ENCODE measurements around the gene GAD1. TPM values are rescaled to one million over a fixed set of nuclear protein-coding genes. Genes with fewer than 3 reads are reported as not detected.

GAD1 gene
- total RNA-seq, 4 donors from 2014 or later = 0.19 to 4.2 (median 0.26) TPM; not detected in 1

DNA sequence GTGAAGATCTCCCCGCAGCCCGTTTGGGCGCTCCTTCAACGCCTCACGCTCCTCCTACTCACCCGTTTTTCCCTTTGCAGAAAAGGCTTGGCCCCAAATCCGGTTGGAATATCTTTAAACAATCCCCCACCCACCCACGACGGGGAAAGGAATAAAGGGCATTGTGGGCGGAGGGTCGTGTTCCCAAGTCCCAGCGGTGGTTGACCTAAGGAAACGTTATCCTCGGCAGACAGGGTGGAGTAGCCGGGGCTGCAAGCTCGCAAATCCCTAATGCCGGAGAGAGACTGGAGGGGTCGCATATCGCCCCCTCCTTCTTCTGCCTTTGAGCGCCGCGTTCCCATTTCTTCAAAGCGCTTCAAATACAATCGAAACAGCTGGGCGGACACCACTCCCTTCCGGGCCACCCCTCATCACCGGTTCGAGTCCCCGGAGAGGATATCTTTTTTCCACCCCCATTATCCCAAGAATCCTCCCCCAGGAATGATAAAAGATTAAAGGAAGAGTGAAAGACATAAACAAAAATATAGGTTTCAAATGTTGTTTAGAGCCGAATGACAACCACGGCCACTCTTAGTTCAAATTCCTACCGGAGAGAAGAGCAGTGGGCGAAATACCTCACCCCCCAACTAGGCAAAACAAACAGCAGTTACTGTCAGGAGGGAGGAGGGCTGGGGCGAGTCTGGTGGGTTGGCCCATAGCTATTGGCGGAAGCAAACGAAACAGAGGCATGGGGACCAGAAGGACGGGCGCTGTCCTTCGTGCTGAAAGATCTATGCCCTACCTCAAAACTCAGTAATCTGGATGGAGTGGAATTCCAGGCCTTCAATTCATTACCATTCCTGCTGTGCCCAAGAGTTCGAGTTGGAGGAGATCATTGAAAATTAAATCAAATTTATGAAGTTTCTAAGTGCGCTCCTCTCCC is 2.8 kb upstream of the GAD1 start:
- no peaks in the 10 kb centered on the region for H3K36me3 ChIP-seq
- DNase-seq = no peak
- H3K9me3 ChIP-seq = no peaks in the 10 kb centered on the region
- WGBS, 2 donors = 7 to 13% methylated on average over 26 to 33 of the region's 41 CpGs
- H3K4me3 ChIP-seq = no peak overlapping the region
- intact Hi-C loops (cut with DNase I) = loop anchor here (5.0 to 10.0 kb wide), 2 partner anchors 407 to 579 kb away; no protein-coding TSS in a partner anchor
- H3K4me1 ChIP-seq = peaks cover 37 to 59% (median 45%) of the 10 kb centered on the region in 3 donors
- TF ChIP-seq, protein P1, sequence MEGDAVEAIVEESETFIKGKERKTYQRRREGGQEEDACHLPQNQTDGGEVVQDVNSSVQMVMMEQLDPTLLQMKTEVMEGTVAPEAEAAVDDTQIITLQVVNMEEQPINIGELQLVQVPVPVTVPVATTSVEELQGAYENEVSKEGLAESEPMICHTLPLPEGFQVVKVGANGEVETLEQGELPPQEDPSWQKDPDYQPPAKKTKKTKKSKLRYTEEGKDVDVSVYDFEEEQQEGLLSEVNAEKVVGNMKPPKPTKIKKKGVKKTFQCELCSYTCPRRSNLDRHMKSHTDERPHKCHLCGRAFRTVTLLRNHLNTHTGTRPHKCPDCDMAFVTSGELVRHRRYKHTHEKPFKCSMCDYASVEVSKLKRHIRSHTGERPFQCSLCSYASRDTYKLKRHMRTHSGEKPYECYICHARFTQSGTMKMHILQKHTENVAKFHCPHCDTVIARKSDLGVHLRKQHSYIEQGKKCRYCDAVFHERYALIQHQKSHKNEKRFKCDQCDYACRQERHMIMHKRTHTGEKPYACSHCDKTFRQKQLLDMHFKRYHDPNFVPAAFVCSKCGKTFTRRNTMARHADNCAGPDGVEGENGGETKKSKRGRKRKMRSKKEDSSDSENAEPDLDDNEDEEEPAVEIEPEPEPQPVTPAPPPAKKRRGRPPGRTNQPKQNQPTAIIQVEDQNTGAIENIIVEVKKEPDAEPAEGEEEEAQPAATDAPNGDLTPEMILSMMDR (IDR thresholded peaks at IDR 0.05) = no peak
- no peak for TF ChIP-seq POLR2A (IDR thresholded peaks at IDR 0.05)
- H3K27me3 ChIP-seq = peaks cover 22 to 95% (median 45%) of the 10 kb centered on the region in 4 donors
- no peak overlapping the region for H3K27ac ChIP-seq

DNA sequence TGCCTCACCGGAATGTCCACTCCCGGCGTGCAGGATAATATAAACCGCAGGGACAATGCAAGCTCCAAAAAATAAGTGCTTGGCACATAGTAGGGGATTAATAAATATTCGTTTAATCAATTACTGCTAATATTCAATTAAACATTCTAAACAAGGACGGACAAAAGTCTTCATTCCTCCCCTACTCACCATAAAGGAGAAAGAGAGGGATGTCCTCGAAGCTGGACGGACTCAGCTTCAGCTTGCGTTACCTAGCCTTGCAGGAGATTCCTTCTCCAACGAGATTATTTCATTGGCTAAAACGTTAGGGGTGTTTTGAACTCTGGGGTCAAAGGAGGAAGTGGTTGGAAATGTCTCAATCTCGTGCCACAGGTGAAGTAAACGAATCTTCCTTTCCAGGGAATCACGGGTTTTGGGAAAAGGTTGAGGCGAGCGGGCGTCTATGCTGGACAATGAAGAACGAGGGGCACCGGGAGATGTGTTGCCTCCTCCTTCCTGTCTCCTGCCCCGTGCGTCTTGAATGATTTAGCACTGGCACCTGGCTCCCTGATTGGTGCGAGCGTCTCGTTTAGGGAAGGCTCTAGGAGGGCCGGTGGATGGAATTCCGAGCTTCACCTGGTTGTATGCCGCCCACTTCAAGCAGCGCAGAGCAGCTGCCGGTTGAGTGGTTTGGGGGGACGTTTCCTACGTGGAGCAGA is 2.0 kb upstream of the GAD1 start:
- H3K9me3 ChIP-seq = no peaks in the 10 kb centered on the region
- TF ChIP-seq, protein P1 (IDR thresholded peaks at IDR 0.05) = no peak
- TF ChIP-seq POLR2A (IDR thresholded peaks at IDR 0.05) = no peak
- no peaks in the 10 kb centered on the region for H3K36me3 ChIP-seq
- peaks cover 27 to 95% (median 51%) of the 10 kb centered on the region in 4 donors for H3K27me3 ChIP-seq
- DNase-seq = no peak
- H3K27ac ChIP-seq = no peak overlapping the region
- 18 to 25% methylated on average over 22 to 26 of the region's 31 CpGs for WGBS, 2 donors
- H3K4me1 ChIP-seq = peaks cover 37 to 67% (median 45%) of the 10 kb centered on the region in 3 donors
- H3K4me3 ChIP-seq = no peak overlapping the region
- intact Hi-C loops (cut with DNase I) = loop anchor here (5.0 to 10.0 kb wide), 2 partner anchors 407 to 580 kb away; no protein-coding TSS in a partner anchor

DNA sequence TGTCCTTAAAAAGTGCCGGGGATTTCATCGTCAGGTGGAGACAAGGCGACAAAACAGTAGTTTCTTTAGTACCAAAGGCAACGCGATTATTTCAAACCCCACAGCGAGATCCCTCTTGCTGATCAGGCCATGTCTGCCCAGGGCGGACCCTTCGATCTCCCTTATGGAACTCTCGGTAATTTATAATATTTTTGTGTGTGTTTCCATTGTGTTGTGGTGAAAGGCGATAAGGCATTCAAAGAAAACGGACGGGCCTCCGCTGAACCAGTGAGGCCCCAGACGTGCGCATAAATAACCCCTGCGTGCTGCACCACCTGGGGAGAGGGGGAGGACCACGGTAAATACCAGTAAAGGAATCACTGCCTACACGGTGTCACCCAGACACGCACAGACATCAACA is 1.4 kb upstream of the GAD1 start:
- H3K36me3 ChIP-seq = no peaks in the 10 kb centered on the region
- 8 to 11% methylated on average over 15 to 19 of the region's 19 CpGs for WGBS, 2 donors
- TF ChIP-seq POLR2A (IDR thresholded peaks at IDR 0.05) = no peak
- TF ChIP-seq, protein P1 (IDR thresholded peaks at IDR 0.05) = no peak
- H3K9me3 ChIP-seq = no peaks in the 10 kb centered on the region
- peak overlapping the region in 1 of 4 donors; percentile 72 for H3K4me3 ChIP-seq
- no peak overlapping the region for H3K27ac ChIP-seq
- peaks cover 27 to 97% (median 56%) of the 10 kb centered on the region in 4 donors for H3K27me3 ChIP-seq
- peaks cover 43 to 73% (median 49%) of the 10 kb centered on the region in 3 donors for H3K4me1 ChIP-seq
- no peak for DNase-seq
- intact Hi-C loops (cut with DNase I) = loop anchor here (10.0 kb wide), 1 partner anchor 581 kb away; no protein-coding TSS in a partner anchor

DNA sequence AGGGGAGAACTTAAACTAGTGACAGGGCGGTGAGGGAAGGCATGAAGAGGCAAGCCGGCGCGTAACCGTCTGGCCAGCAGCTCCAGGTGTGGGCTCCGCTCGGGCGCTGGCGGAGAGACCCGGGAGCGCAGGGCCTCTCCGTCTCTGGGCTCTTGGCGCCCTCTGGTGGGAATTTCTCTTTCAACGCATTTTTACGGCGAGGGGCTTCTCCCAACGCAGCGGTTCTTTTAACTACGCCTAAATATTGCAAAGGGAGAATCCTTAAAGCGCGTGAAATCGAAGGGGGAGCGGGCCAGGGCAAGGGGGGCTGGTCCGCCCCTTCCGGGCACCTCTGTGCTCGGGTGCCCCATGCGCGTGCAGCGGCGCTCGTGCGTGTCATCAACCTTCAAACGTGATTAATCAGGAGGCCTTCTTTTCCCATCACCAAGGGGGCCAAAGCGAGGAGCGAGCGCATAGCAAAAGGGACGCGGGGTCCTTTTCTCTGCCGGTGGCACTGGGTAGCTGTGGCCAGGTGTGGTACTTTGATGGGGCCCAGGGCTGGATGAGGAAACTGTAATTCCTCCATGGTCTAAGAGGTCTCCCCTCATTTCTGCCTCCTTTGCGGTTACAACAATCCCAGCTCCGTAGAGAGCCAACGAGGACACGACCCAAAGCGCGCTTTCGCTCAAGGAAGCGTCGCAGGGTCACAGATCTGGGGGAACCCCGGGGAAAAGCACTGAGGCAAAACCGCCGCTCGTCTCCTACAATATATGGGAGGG is 762 bp upstream of the GAD1 start:
- peak overlapping the region; percentile 14 to 72 (median 42) for H3K4me3 ChIP-seq
- no peak for TF ChIP-seq POLR2A (IDR thresholded peaks at IDR 0.05)
- TF ChIP-seq, protein P1 (IDR thresholded peaks at IDR 0.05) = peak; percentile 53 to 89 (median 74)
- WGBS, 2 donors = 1 to 2% methylated on average over 35 to 44 of the region's 52 CpGs
- H3K27ac ChIP-seq = no peak overlapping the region
- H3K36me3 ChIP-seq = no peaks in the 10 kb centered on the region
- intact Hi-C loops (cut with DNase I) = loop anchor here (10.0 kb wide), 1 partner anchor 581 kb away; no protein-coding TSS in a partner anchor
- no peaks in the 10 kb centered on the region for H3K9me3 ChIP-seq
- peaks cover 50 to 79% (median 54%) of the 10 kb centered on the region in 3 donors for H3K4me1 ChIP-seq
- H3K27me3 ChIP-seq = peaks cover 27 to 97% (median 58%) of the 10 kb centered on the region in 4 donors
- no peak for DNase-seq
